CD8-positive, alpha-beta memory T cell (primary cell): Measurements from ENCODE around the gene TMEM169. TPM values are rescaled to one million over a fixed set of nuclear protein-coding genes. Genes with fewer than 3 reads are reported as not detected.

Experiments used
- CTCF ChIA-PET: fragments of 350-600 bp; sonication (Branson Sonifier 250); formaldehyde crosslinking; loops from one replicate; lab custom pipeline; 2021; ENCODE audit warnings: antibody characterized with exemption; lab: Charles Lee
- POLR2A ChIA-PET: fragments of 350-600 bp; sonication (Branson Sonifier 250); formaldehyde crosslinking; loops from one replicate; lab custom pipeline; 2021; ENCODE audit warnings: antibody characterized with exemption; lab: Charles Lee
- DNase-seq, 5 donors: peaks; one replicate each; pipeline versions ENCODE4 v3.0.0 to v3.0.0-alpha.2; 2020 to 2022; ENCODE audit warnings: mixed read lengths in 1 of 5
- H3K27ac ChIP-seq: one replicate; pipeline ENCODE4 v1.7.0; 2013; ENCODE audit warnings: low read depth, mild to moderate bottlenecking, low read length, moderate library complexity
- H3K27me3 ChIP-seq: 2 replicates; pipeline ENCODE4 v1.7.0; 2013; ENCODE audit warnings: low read length, mild to moderate bottlenecking; ENCODE audit not compliant: insufficient read depth, poor library complexity, severe bottlenecking
- H3K36me3 ChIP-seq: 2 replicates; pipeline ENCODE4 v1.7.0; 2013; ENCODE audit warnings: mild to moderate bottlenecking, low read length, moderate library complexity; ENCODE audit not compliant: insufficient read depth
- H3K4me1 ChIP-seq: 2 replicates; pipeline ENCODE4 v1.7.0; 2013; ENCODE audit warnings: mild to moderate bottlenecking, low read length, moderate library complexity; ENCODE audit not compliant: insufficient read depth
- H3K4me3 ChIP-seq: 2 replicates; pipeline ENCODE4 v1.7.0; 2013; ENCODE audit warnings: mild to moderate bottlenecking, low read length
- H3K9me3 ChIP-seq: 2 replicates; pipeline ENCODE4 v1.7.0; 2013; ENCODE audit warnings: mild to moderate bottlenecking, low read length
- H3K27ac Mint-ChIP-seq, 8 donors: one replicate each; pipeline ENCODE4 v1.8.0; 2020 to 2021; ENCODE audit warnings: mixed read lengths in 8 of 8, mild to moderate bottlenecking in 6 of 8, inconsistent platforms in 3 of 8, moderate library complexity in 3 of 8
- H3K27me3 Mint-ChIP-seq, 2 donors: one replicate each; pipeline ENCODE4 v1.8.0; 2020 to 2021; ENCODE audit warnings: mixed read lengths in 2 of 2, mild to moderate bottlenecking in 1 of 2, moderate library complexity in 1 of 2
- H3K36me3 Mint-ChIP-seq, 3 donors: one replicate each; pipeline ENCODE4 v1.8.0; 2020 to 2021; ENCODE audit warnings: mixed read lengths in 3 of 3, inconsistent platforms in 1 of 3, mild to moderate bottlenecking in 1 of 3
- H3K4me1 Mint-ChIP-seq, 3 donors: one replicate each; pipeline ENCODE4 v1.8.0; 2020 to 2021; ENCODE audit warnings: mixed read lengths in 3 of 3, inconsistent platforms in 1 of 3, mild to moderate bottlenecking in 1 of 3
- H3K4me3 Mint-ChIP-seq, 7 donors: one replicate each; pipeline ENCODE4 v1.8.0; 2020 to 2021; ENCODE audit warnings: mixed read lengths in 7 of 7, mild to moderate bottlenecking in 6 of 7, moderate library complexity in 4 of 7, inconsistent platforms in 2 of 7
- H3K9me3 Mint-ChIP-seq, 5 donors: one replicate each; pipeline ENCODE4 v1.8.0; 2020 to 2022; ENCODE audit warnings: mixed read lengths in 5 of 5, mild to moderate bottlenecking in 3 of 5, moderate library complexity in 2 of 5, inconsistent platforms in 1 of 5
- polyA plus RNA-seq: library from polyadenylated mRNA; unstranded; fragments of 300-500 nt; fragmentation: Illumina TruSeq; gene quantifications from one replicate; pipeline ENCODE4 v1.2.3, GENCODE V29; 2021
- total RNA-seq, 2 experiments: library from RNA; stranded (reverse); gene quantifications; one replicate each; pipeline ENCODE4 v1.2.3, GENCODE V29; 2021

Gene TMEM169
- total and polyA plus RNA-seq, 3 experiments from 2014 or later: 0.63 to 1.1 (median 0.73) TPM

- no peak overlapping the region for H3K4me3 ChIP-seq
- no peaks in the 10 kb centered on the region for H3K9me3 ChIP-seq
- H3K4me3 Mint-ChIP-seq: no peak overlapping the region
- POLR2A ChIA-PET: no interaction called here
- no peaks in the 10 kb centered on the region for H3K4me1 ChIP-seq
- no peak overlapping the region for H3K27ac ChIP-seq
- CTCF ChIA-PET: interaction anchor here (1.1 to 1.3 kb wide), 3 partner anchors 9 to 34 kb away, joined by 3 read pairs; no protein-coding TSS in a partner anchor
- H3K4me1 Mint-ChIP-seq: peaks cover 0 to 3% (median 0%) of the 10 kb centered on the region in 3 donors
- no peaks in the 10 kb centered on the region for H3K27me3 ChIP-seq
- no peaks in the 10 kb centered on the region for H3K36me3 ChIP-seq
- no peaks in the 10 kb centered on the region for H3K9me3 Mint-ChIP-seq
- no peak overlapping the region for H3K27ac Mint-ChIP-seq
- no peak for DNase-seq
- H3K27me3 Mint-ChIP-seq: peaks cover 0 to 2% of the 10 kb centered on the region in 2 donors
- H3K36me3 Mint-ChIP-seq: peaks cover 4 to 6% (median 5%) of the 10 kb centered on the region in 3 donors
These were observed 10.9 kb downstream of the TMEM169 start for GRCh38 chr2:216092646-216093045.

- Mint-ChIP-seq H3K4me3 (no peak overlapping the region), H3K27me3 (peaks cover 0 to 2% of the 10 kb centered on the region in 2 donors), H3K27ac (no peak overlapping the region), H3K4me1 (peaks cover 0 to 3% (median 0%) of the 10 kb centered on the region in 3 donors), H3K36me3 (peaks cover 4 to 5% (median 4%) of the 10 kb centered on the region in 3 donors), H3K9me3 (no peaks in the 10 kb centered on the region)
- no peaks in the 10 kb centered on the region for H3K27me3 ChIP-seq
- no peaks in the 10 kb centered on the region for H3K9me3 ChIP-seq
- H3K4me3 ChIP-seq: no peak overlapping the region
- POLR2A ChIA-PET: interaction anchor here (1.4 kb wide), 1 partner anchor 20 kb away, joined by 3 read pairs; no protein-coding TSS in a partner anchor
- H3K27ac ChIP-seq: no peak overlapping the region
- H3K36me3 ChIP-seq: no peaks in the 10 kb centered on the region
- CTCF ChIA-PET: interaction anchor here (1.2 kb wide), 2 partner anchors 11 to 20 kb away, joined by 3 to 4 read pairs; no protein-coding TSS in a partner anchor
- DNase-seq: no peak
- H3K4me1 ChIP-seq: no peaks in the 10 kb centered on the region
These were observed 13.0 kb downstream of the TMEM169 start for GRCh38 chr2:216094701-216095100.

- peaks cover 5 to 14% (median 11%) of the 10 kb centered on the region in 3 donors for H3K36me3 Mint-ChIP-seq
- no peaks in the 10 kb centered on the region for H3K4me1 Mint-ChIP-seq
- H3K27me3 Mint-ChIP-seq: no peaks in the 10 kb centered on the region
- CTCF ChIA-PET: no interaction called here
- no peak overlapping the region for H3K27ac Mint-ChIP-seq
- DNase-seq: no peak
- no peaks in the 10 kb centered on the region for H3K9me3 Mint-ChIP-seq
- H3K4me3 Mint-ChIP-seq: no peak overlapping the region
- POLR2A ChIA-PET: no interaction called here
- Histone ChIP-seq H3K4me1 (no peaks in the 10 kb centered on the region), H3K9me3 (no peaks in the 10 kb centered on the region), H3K36me3 (no peaks in the 10 kb centered on the region), H3K27ac (no peak overlapping the region), H3K4me3 (no peak overlapping the region), H3K27me3 (no peaks in the 10 kb centered on the region)
These were observed 17.0 kb downstream of the TMEM169 start for GRCh38 chr2:216098421-216099334.

- Histone ChIP-seq H3K36me3 (no peaks in the 10 kb centered on the region), H3K4me1 (no peaks in the 10 kb centered on the region), H3K4me3 (no peak overlapping the region), H3K27ac (no peak overlapping the region), H3K27me3 (no peaks in the 10 kb centered on the region), H3K9me3 (no peaks in the 10 kb centered on the region)
- DNase-seq: no peak
- H3K9me3 Mint-ChIP-seq: no peaks in the 10 kb centered on the region
- H3K4me1 Mint-ChIP-seq: no peaks in the 10 kb centered on the region
- POLR2A ChIA-PET: no interaction called here
- CTCF ChIA-PET: interaction anchor here (1.1 to 1.6 kb wide), 2 partner anchors 9 to 13 kb away, joined by 3 to 6 read pairs; no protein-coding TSS in a partner anchor
- no peak overlapping the region for H3K27ac Mint-ChIP-seq
- peaks cover 0 to 12% (median 7%) of the 10 kb centered on the region in 3 donors for H3K36me3 Mint-ChIP-seq
- H3K4me3 Mint-ChIP-seq: no peak overlapping the region
- peaks cover 0 to 3% of the 10 kb centered on the region in 2 donors for H3K27me3 Mint-ChIP-seq
These were observed 19.4 kb downstream of the TMEM169 start for GRCh38 chr2:216101109-216101508.

GRCh38 chr2:216103213-216103612, 21.5 kb downstream of the TMEM169 start:
- no peaks in the 10 kb centered on the region for H3K9me3 ChIP-seq
- Mint-ChIP-seq H3K27ac (no peak overlapping the region), H3K4me1 (peaks cover 0 to 2% (median 2%) of the 10 kb centered on the region in 3 donors), H3K27me3 (peaks cover 0 to 5% of the 10 kb centered on the region in 2 donors), H3K9me3 (no peaks in the 10 kb centered on the region), H3K4me3 (no peak overlapping the region), H3K36me3 (peaks cover 0 to 12% (median 7%) of the 10 kb centered on the region in 3 donors)
- no peak overlapping the region for H3K4me3 ChIP-seq
- no peaks in the 10 kb centered on the region for H3K27me3 ChIP-seq
- no peaks in the 10 kb centered on the region for H3K36me3 ChIP-seq
- ChIA-PET POLR2A (interaction anchor here (0.6 kb wide), 1 partner anchor 87 kb away, joined by 12 read pairs; no protein-coding TSS in a partner anchor), CTCF (interaction anchor here (0.8 to 1.7 kb wide), 3 partner anchors 11 to 69 kb away, joined by 3 to 6 read pairs (median 4); no protein-coding TSS in a partner anchor)
- no peak for DNase-seq
- H3K27ac ChIP-seq: no peak overlapping the region
- peaks cover 1% of the 10 kb centered on the region for H3K4me1 ChIP-seq

- Histone ChIP-seq H3K4me1 (peaks cover 7% of the 10 kb centered on the region), H3K27me3 (no peaks in the 10 kb centered on the region), H3K27ac (no peak overlapping the region), H3K36me3 (no peaks in the 10 kb centered on the region), H3K9me3 (no peaks in the 10 kb centered on the region), H3K4me3 (no peak overlapping the region)
- DNase-seq: no peak
- ChIA-PET POLR2A (no interaction called here), CTCF (no interaction called here)
- H3K4me1 Mint-ChIP-seq: peaks cover 10 to 16% (median 16%) of the 10 kb centered on the region in 3 donors
- no peak overlapping the region for H3K27ac Mint-ChIP-seq
- no peaks in the 10 kb centered on the region for H3K9me3 Mint-ChIP-seq
- H3K36me3 Mint-ChIP-seq: peaks cover 0 to 14% (median 14%) of the 10 kb centered on the region in 3 donors
- no peak overlapping the region for H3K4me3 Mint-ChIP-seq
- H3K27me3 Mint-ChIP-seq: peaks cover 0 to 6% of the 10 kb centered on the region in 2 donors
These were observed 23.0 kb downstream of the TMEM169 start for GRCh38 chr2:216104691-216105090.

- Histone ChIP-seq H3K4me3 (no peak overlapping the region), H3K9me3 (no peaks in the 10 kb centered on the region), H3K27ac (no peak overlapping the region), H3K4me1 (peaks cover 33% of the 10 kb centered on the region), H3K27me3 (no peaks in the 10 kb centered on the region), H3K36me3 (peaks cover 18% of the 10 kb centered on the region)
- H3K4me3 Mint-ChIP-seq: peak overlapping the region in 3 of 7 donors; percentile 20 to 98 (median 23)
- no peaks in the 10 kb centered on the region for H3K9me3 Mint-ChIP-seq
- POLR2A ChIA-PET: interaction anchor here (1.0 kb wide), 1 partner anchor 24 kb away, joined by 4 read pairs; no protein-coding TSS in a partner anchor
- H3K27ac Mint-ChIP-seq: peak overlapping the region in 4 of 8 donors; percentile 18 to 98 (median 40)
- peaks cover 31 to 42% (median 42%) of the 10 kb centered on the region in 3 donors for H3K4me1 Mint-ChIP-seq
- peaks cover 0 to 6% of the 10 kb centered on the region in 2 donors for H3K27me3 Mint-ChIP-seq
- no peak for DNase-seq
- CTCF ChIA-PET: interaction anchor here (1.4 to 4.7 kb wide), 2 partner anchors 48 to 73 kb away, joined by 5 to 27 read pairs; no protein-coding TSS in a partner anchor
- peaks cover 4 to 33% (median 11%) of the 10 kb centered on the region in 3 donors for H3K36me3 Mint-ChIP-seq
These were observed 25.6 kb downstream of the TMEM169 start for GRCh38 chr2:216107320-216107719.
